Subcutaneous abdominal adipose tissue (tissue), 5 donors: ENCODE results near the gene AK5.

Source experiments
- H3K27ac ChIP-seq: one replicate; pipeline ENCODE4 v1.7.0; 2013; ENCODE audit warnings: low read depth, mild to moderate bottlenecking, inconsistent platforms, low read length, moderate library complexity
- H3K27me3 ChIP-seq, 5 donors: one replicate each; pipeline ENCODE4 v1.7.0; 2013; ENCODE audit warnings: low read length in 5 of 5, inconsistent platforms in 1 of 5; ENCODE audit not compliant: control insufficient read depth in 5 of 5, insufficient read depth in 4 of 5
- H3K36me3 ChIP-seq, 5 donors: one replicate each; pipeline ENCODE4 v1.7.0; 2013; ENCODE audit warnings: low read length in 5 of 5; ENCODE audit not compliant: control insufficient read depth in 5 of 5, insufficient read depth in 5 of 5
- H3K4me1 ChIP-seq, 5 donors: one replicate each; pipeline ENCODE4 v1.7.0; 2013; ENCODE audit warnings: low read length in 5 of 5, mild to moderate bottlenecking in 3 of 5, moderate library complexity in 1 of 5; ENCODE audit not compliant: control insufficient read depth in 5 of 5, insufficient read depth in 5 of 5
- H3K4me3 ChIP-seq, 5 donors: one replicate each; pipeline ENCODE4 v1.7.0; 2013; ENCODE audit warnings: low read length in 5 of 5, low read depth in 1 of 5
- H3K9ac ChIP-seq, 5 donors: one replicate each; pipeline ENCODE4 v1.7.0; 2013; ENCODE audit warnings: low read length in 5 of 5, mild to moderate bottlenecking in 4 of 5, moderate library complexity in 3 of 5
- H3K9me3 ChIP-seq, 5 donors: one replicate each; pipeline ENCODE4 v1.7.0; 2013; ENCODE audit warnings: low read length in 5 of 5; ENCODE audit not compliant: control insufficient read depth in 5 of 5
- donor health status: healthy.
- donor health status: healthy.
- donor health status: healthy.
- donor health status: healthy.
- donor health status: healthy.

Gene AK5, protein sequence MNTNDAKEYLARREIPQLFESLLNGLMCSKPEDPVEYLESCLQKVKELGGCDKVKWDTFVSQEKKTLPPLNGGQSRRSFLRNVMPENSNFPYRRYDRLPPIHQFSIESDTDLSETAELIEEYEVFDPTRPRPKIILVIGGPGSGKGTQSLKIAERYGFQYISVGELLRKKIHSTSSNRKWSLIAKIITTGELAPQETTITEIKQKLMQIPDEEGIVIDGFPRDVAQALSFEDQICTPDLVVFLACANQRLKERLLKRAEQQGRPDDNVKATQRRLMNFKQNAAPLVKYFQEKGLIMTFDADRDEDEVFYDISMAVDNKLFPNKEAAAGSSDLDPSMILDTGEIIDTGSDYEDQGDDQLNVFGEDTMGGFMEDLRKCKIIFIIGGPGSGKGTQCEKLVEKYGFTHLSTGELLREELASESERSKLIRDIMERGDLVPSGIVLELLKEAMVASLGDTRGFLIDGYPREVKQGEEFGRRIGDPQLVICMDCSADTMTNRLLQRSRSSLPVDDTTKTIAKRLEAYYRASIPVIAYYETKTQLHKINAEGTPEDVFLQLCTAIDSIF

DNA sequence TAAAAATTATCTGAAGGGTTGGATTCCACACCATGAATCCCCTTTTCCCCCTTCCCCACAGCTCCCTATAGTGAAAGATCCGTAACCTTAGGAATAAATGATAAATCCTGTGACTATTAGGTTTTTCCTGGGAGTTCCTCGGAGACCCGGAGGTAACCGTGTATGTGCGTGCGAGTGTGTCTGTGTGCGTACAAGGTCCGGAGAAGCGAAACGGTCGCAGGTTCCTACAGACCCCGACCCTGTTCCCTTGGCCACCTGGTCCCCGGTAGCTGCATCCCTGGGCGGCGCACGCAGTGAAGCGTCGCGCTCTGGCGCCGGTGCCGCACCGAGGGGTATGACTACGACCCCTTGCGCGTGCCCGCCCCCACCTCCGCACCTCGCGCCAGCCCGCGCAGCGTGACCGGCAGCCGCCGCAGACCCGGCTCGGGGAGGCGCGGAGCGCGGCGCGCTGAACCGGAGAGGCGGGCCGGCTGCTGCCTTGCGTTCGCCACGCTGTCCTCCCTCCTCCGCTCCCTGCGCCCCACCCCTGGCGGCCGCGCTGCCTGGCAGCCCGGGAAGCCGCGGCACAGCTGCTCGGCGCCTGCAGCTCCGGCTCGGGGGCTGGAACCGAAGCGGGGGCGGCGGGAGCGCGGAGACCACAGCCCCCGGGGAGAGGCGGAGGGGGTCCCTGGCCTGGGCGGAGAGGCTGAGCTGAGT lies at the start of gene AK5:
AK5 (plus strand) TSS at position 529 of the 696 bp plus-strand sequence. CDS start 295 bp downstream, outside the sequence.
- Histone ChIP-seq H3K27me3 (peaks cover 11 to 40% (median 22%) of the 10 kb centered on the region in 5 donors), H3K9me3 (no peaks in the 10 kb centered on the region), H3K27ac (no peak within 1 kb of the TSS), H3K9ac (peak within 1 kb of the TSS in 1 of 5 donors; percentile 39), H3K4me1 (peaks cover 0 to 17% (median 15%) of the 10 kb centered on the region in 5 donors), H3K4me3 (peak within 1 kb of the TSS in 4 of 5 donors; percentile 50 to 68 (median 64)), H3K36me3 (no peaks in the 10 kb centered on the region)

DNA sequence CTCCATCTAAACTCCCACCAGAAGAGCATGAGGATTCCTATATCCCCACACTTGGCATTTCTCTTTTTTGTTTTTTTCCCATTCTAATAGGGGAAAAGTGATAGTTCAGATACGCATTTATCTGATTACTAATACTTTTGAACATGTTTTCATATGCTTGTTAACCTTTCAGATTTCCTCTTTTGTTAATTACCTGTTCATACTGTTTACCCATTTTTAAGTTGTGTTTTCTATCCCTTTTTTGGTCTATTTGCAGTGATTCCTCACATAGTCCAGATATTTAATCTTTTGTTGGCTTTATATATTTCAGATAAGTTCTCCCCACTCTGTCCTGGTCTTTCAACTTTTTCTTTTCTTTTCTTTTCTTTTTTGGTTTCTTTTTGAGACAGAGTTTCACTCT lies 49.0 kb upstream of the AK5 start:
- Histone ChIP-seq H3K27me3 (no peaks in the 10 kb centered on the region), H3K9ac (no peak overlapping the region), H3K4me1 (no peaks in the 10 kb centered on the region), H3K4me3 (no peak overlapping the region), H3K36me3 (no peaks in the 10 kb centered on the region), H3K9me3 (peaks cover 0 to 6% (median 3%) of the 10 kb centered on the region in 5 donors), H3K27ac (no peak overlapping the region)

DNA sequence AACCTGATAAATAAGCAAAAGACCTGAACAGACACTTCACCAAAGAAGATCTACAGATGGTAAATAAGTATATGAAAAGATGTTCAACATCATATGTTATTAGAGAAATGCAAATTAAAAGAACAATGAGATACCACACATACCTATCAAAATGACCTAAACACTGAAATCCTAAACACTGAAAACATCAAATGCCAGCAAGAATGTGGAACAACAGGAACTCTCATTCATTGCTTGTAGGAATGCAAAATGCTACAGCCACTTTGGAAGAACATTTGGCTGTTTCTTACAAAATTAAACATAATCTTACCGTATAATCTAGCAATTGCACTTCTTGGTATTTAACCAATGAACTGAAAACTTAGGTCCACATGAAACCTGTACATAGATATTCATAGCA lies 47.7 kb upstream of the AK5 start:
- peaks cover 0 to 6% (median 3%) of the 10 kb centered on the region in 5 donors for H3K9me3 ChIP-seq
- H3K27me3 ChIP-seq: no peaks in the 10 kb centered on the region
- no peak overlapping the region for H3K9ac ChIP-seq
- H3K27ac ChIP-seq: no peak overlapping the region
- no peaks in the 10 kb centered on the region for H3K36me3 ChIP-seq
- no peak overlapping the region for H3K4me3 ChIP-seq
- no peaks in the 10 kb centered on the region for H3K4me1 ChIP-seq

DNA sequence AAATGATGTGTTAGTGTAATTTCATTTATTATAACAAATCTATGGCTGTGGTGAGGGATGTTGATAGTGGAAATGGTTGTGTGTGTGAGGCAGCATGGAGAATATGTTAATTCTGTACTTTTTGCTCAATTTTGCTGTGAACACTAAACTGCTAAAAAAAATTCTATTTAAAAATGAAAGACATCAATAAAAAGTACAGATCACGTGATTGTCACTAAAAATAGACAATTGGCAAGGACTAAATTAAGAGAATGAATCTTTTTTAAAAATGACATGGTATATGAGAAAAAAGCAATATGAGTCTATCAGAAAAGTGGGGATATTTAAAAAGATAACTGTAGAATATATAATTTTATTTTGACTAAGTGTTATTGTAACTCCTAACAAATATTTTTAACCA lies 46.9 kb upstream of the AK5 start:
- Histone ChIP-seq H3K27ac (no peak overlapping the region), H3K27me3 (no peaks in the 10 kb centered on the region)

DNA sequence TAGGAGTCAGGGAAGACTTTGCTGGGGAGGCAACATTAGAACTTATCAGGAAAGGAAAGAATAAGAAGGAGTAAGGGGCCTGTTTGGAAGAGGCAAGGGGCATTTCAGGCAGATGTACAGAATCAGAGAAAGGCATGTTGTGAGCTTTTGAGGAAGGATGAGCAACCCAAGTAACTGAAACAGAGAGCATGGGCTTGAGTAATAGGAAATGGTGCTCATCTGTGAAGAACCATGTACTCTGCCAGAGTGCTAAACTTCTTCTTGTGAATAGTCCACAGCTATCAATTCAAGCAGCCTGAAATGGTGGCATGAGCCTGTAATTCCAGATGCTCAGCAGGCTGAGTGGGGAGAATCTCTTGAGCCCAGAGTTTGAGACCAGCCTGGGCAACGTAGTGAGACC lies 43.4 kb upstream of the AK5 start:
- no peaks in the 10 kb centered on the region for H3K4me1 ChIP-seq
- H3K27me3 ChIP-seq: no peaks in the 10 kb centered on the region
- H3K9ac ChIP-seq: no peak overlapping the region
- H3K9me3 ChIP-seq: no peaks in the 10 kb centered on the region
- no peak overlapping the region for H3K4me3 ChIP-seq
- H3K27ac ChIP-seq: no peak overlapping the region
- no peaks in the 10 kb centered on the region for H3K36me3 ChIP-seq

More for the DNA sequence above, 46.9 kb upstream of the AK5 start:
- Histone ChIP-seq H3K4me1 (no peaks in the 10 kb centered on the region), H3K36me3 (no peaks in the 10 kb centered on the region), H3K9ac (no peak overlapping the region), H3K4me3 (no peak overlapping the region), H3K9me3 (peaks cover 0 to 6% (median 3%) of the 10 kb centered on the region in 5 donors)

DNA sequence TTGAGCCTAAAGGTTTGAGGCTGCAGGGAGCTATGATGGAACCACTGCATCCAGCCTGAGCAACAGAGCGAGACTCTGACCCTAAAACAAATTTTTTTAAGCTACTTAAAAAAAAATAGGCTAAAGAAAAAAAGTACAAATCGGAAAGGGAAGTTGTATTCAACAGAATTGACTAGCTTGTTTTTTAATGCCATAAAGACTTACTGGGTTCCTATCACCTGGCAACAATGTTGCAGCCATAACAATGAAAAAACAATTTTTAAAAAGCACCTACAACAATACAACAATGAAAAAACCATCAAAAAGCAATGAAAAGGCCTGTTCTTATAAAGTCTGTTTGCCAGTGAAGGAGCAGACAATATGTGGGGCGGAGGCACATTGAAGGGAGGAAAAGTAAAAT lies 42.5 kb upstream of the AK5 start:
- no peaks in the 10 kb centered on the region for H3K36me3 ChIP-seq
- H3K9ac ChIP-seq: no peak overlapping the region
- H3K27me3 ChIP-seq: no peaks in the 10 kb centered on the region
- no peak overlapping the region for H3K4me3 ChIP-seq
- no peaks in the 10 kb centered on the region for H3K9me3 ChIP-seq
- H3K4me1 ChIP-seq: no peaks in the 10 kb centered on the region
- no peak overlapping the region for H3K27ac ChIP-seq

DNA sequence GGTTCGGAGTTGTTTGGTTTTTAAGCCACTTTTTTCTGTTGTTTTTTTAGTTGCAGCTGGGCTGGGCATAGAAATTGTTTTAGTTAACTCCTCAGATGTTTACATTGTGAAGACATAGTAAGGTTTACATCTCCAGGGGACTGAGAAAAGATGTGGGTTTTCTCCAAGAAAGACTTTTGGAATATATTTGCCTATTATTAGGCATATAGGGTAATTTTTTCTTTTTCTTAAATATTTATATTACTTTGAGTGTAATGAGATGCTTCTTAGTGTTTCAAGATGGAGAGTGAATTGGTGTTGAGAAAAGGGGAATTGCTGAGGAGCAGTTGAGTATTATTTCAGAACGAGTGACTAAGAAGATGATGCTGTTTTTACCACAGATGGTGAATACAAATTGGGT lies 36.0 kb upstream of the AK5 start:
- Histone ChIP-seq H3K4me3 (no peak overlapping the region), H3K9me3 (peaks cover 4 to 15% (median 6%) of the 10 kb centered on the region in 5 donors), H3K4me1 (no peaks in the 10 kb centered on the region), H3K27me3 (no peaks in the 10 kb centered on the region), H3K36me3 (no peaks in the 10 kb centered on the region), H3K27ac (no peak overlapping the region), H3K9ac (no peak overlapping the region)

DNA sequence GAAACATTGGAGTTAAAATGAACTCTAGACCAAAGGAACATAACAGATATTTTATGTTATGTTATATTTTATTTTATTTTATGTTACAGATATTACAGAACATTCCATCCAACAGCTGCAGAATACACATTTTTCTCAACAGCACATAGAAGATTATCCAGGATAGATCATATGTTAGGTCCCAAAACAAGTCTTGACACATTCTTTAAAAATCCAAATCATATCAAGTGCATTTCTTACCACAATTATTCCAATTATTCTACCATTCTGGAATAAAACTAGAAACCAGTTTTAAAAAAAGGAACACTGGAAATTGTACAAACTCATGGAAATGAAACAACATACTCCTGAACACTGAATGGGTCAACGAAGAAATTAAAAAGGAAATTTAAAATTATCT lies 31.7 kb upstream of the AK5 start:
- H3K9me3 ChIP-seq: peaks cover 10 to 28% (median 16%) of the 10 kb centered on the region in 5 donors
- no peaks in the 10 kb centered on the region for H3K27me3 ChIP-seq
- no peak overlapping the region for H3K9ac ChIP-seq
- H3K36me3 ChIP-seq: no peaks in the 10 kb centered on the region
- H3K4me1 ChIP-seq: no peaks in the 10 kb centered on the region
- H3K27ac ChIP-seq: no peak overlapping the region
- H3K4me3 ChIP-seq: no peak overlapping the region

DNA sequence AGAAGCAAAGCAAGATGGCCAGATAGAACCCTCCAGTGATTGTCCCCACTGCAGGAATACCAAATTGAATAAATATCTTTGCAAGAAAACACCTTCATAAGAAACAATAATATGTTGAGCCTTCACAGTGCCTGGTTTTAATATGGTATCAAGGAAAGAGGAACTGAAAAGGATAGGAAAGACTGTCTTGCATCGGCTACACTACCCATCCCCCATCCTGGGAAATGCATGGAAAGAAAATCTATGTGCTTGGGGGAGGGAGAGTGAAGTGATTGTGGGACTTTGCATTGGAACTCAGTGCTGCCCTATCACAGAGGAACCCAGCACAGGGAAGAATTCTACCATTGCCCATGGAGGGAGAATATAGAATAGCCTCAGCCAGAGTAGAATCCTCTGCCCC lies 28.6 kb upstream of the AK5 start:
- H3K4me3 ChIP-seq: peak overlapping the region in 1 of 5 donors; percentile 13
- peaks cover 10 to 24% (median 19%) of the 10 kb centered on the region in 5 donors for H3K9me3 ChIP-seq
- H3K27me3 ChIP-seq: no peaks in the 10 kb centered on the region
- no peak overlapping the region for H3K9ac ChIP-seq
- H3K36me3 ChIP-seq: no peaks in the 10 kb centered on the region
- H3K27ac ChIP-seq: no peak overlapping the region
- H3K4me1 ChIP-seq: no peaks in the 10 kb centered on the region

DNA sequence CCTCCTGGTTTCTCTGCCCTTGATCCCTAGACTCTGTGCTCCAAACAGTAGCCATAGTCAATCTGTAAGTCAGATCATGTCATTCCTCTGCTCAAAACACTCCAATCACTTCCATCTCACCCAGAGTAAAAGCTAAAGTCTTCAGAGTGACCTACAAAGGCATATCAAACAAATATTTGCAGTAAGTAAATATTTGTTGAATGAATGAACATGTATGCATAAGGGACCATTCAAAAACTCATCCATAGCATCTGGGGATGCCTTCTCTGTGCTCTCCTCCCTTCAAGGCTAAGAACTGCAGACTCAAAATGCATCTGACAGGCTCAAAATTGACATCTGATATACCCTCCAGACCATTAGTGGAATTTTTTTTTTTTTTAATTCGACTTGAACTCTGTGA lies 18.1 kb upstream of the AK5 start:
- Histone ChIP-seq H3K9ac (no peak overlapping the region), H3K36me3 (no peaks in the 10 kb centered on the region), H3K4me1 (no peaks in the 10 kb centered on the region), H3K27ac (no peak overlapping the region), H3K9me3 (no peaks in the 10 kb centered on the region), H3K27me3 (peaks cover 0 to 4% (median 0%) of the 10 kb centered on the region in 5 donors), H3K4me3 (no peak overlapping the region)
